ENCODE data around the gene PDZK1IP1.
"Not testable (repeated sequence)": the region's sequence is repeated elsewhere in the genome, so short reads cannot be mapped to it uniquely, and the experiment has no call there.

The PDZK1IP1 gene

DNA sequence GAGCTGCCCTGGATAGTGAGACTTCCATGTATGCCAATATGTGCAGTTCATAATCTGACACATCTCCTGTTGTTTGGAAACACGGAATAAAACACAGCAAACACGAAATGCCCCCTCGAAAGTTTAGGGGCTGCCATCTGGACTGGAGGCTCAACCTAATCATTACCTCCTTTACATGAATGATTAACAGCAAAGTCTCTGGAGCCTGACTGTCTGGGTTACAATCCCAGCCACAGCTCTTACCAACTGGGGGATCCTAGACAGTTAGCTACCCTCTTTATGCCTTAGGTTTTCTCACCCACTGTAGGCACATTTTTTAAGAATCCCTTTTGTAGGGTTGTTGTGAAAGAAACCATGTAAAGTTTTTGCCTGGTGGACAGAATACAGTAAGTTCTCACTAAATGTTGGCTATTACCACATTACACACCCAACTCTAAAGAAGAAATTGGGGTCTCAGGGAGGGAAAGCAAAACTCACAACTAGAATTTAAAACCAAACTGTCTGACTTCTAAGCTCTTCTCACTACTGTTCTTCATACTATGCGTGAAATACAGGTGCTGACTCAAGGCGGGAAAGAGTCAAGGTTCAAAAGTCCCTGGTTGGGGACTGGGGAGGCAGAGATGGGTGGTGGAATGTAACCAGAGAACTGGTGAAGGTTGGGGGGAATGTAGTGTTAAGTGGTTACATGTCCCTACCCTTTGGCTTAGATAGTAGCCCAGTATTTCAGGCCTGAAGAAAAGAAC is 28.4 kb downstream of the PDZK1IP1 start:
- H3K27ac ChIP-seq: no peak overlapping the region
- H3K27me3 ChIP-seq (ENCODE audit: insufficient read depth, low read depth): no peaks in the 10 kb centered on the region
- no peak overlapping the region for H3K4me3 ChIP-seq (IDR thresholded peaks at IDR 0.05; ENCODE audit: insufficient read depth, low read depth, low read length)
- H4K20me1 ChIP-seq (ENCODE audit: insufficient read depth): no peaks in the 10 kb centered on the region
- no peaks in the 10 kb centered on the region for H3K36me3 ChIP-seq (ENCODE audit: insufficient read depth)
- H2AFZ ChIP-seq (ENCODE audit: low read depth): no peak overlapping the region
- no peaks in the 10 kb centered on the region for H3K4me1 ChIP-seq (ENCODE audit: low read depth, poor library complexity, severe bottlenecking)
- TF ChIP-seq, protein P1, sequence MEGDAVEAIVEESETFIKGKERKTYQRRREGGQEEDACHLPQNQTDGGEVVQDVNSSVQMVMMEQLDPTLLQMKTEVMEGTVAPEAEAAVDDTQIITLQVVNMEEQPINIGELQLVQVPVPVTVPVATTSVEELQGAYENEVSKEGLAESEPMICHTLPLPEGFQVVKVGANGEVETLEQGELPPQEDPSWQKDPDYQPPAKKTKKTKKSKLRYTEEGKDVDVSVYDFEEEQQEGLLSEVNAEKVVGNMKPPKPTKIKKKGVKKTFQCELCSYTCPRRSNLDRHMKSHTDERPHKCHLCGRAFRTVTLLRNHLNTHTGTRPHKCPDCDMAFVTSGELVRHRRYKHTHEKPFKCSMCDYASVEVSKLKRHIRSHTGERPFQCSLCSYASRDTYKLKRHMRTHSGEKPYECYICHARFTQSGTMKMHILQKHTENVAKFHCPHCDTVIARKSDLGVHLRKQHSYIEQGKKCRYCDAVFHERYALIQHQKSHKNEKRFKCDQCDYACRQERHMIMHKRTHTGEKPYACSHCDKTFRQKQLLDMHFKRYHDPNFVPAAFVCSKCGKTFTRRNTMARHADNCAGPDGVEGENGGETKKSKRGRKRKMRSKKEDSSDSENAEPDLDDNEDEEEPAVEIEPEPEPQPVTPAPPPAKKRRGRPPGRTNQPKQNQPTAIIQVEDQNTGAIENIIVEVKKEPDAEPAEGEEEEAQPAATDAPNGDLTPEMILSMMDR (conservative IDR thresholded peaks at IDR 0.05; ENCODE audit: low read depth, low read length): no peak
- no peaks in the 10 kb centered on the region for H3K79me2 ChIP-seq (ENCODE audit: insufficient read depth, low read depth)
- H3K4me2 ChIP-seq: no peak overlapping the region
- no peak overlapping the region for H3K9ac ChIP-seq

DNA sequence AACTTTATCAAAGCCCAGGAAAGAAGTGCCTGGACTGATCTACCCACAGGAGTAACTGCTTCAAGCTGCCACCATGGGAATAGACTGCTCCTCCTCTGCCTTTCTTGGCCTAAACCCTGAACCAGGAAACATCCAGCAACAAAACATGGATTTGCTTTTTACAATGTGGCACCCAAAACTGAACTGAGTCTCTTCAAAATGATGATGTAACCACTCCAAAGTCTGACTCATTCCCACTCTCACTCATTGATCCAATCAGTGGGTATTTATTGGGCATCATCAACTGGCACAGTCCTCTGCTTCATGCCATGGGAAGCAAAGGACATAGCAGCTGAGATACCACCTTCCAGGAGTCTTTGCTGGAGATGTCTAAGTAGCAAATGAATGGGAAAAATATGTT is 29.1 kb downstream of the PDZK1IP1 start:
- no peaks in the 10 kb centered on the region for H3K36me3 ChIP-seq (ENCODE audit: insufficient read depth)
- H2AFZ ChIP-seq (ENCODE audit: low read depth): no peak overlapping the region
- no peak overlapping the region for H3K4me2 ChIP-seq
- no peaks in the 10 kb centered on the region for H3K27me3 ChIP-seq (ENCODE audit: insufficient read depth, low read depth)
- H3K4me3 ChIP-seq (IDR thresholded peaks at IDR 0.05; ENCODE audit: insufficient read depth, low read depth, low read length): no peak overlapping the region
- H3K79me2 ChIP-seq (ENCODE audit: insufficient read depth, low read depth): no peaks in the 10 kb centered on the region
- no peaks in the 10 kb centered on the region for H3K4me1 ChIP-seq (ENCODE audit: low read depth, poor library complexity, severe bottlenecking)
- H3K27ac ChIP-seq: no peak overlapping the region
- no peak overlapping the region for H3K9ac ChIP-seq
- no peaks in the 10 kb centered on the region for H4K20me1 ChIP-seq (ENCODE audit: insufficient read depth)
- TF ChIP-seq, protein P1 (conservative IDR thresholded peaks at IDR 0.05; ENCODE audit: low read depth, low read length): no peak

DNA sequence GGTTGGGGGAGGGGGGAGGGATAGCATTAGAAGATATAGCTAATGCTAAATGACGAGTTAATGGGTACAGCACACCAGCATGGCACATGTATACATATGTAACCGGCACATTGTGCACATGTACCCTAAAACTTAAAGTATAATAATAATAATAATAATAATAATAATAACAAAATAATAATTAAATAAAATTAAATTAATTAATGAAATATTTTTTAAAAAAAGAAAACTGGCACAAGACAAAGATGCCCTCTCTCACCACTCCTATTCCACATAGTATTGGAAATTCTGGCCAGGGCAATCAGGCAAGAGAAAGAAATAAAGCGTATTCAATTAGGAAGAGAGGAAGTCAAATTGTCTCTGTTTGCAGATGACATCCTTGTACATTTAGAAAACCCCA is 31.9 kb downstream of the PDZK1IP1 start:
- H3K4me1 ChIP-seq (ENCODE audit: low read depth, poor library complexity, severe bottlenecking); H3K4me2 ChIP-seq; H3K79me2 ChIP-seq (ENCODE audit: insufficient read depth, low read depth); H3K4me3 ChIP-seq (IDR thresholded peaks at IDR 0.05; ENCODE audit: insufficient read depth, low read depth, low read length); H4K20me1 ChIP-seq (ENCODE audit: insufficient read depth); H3K36me3 ChIP-seq (ENCODE audit: insufficient read depth); H3K27me3 ChIP-seq (ENCODE audit: insufficient read depth, low read depth); H3K9ac ChIP-seq; H2AFZ ChIP-seq (ENCODE audit: low read depth); H3K27ac ChIP-seq: not testable (repeated sequence)

DNA sequence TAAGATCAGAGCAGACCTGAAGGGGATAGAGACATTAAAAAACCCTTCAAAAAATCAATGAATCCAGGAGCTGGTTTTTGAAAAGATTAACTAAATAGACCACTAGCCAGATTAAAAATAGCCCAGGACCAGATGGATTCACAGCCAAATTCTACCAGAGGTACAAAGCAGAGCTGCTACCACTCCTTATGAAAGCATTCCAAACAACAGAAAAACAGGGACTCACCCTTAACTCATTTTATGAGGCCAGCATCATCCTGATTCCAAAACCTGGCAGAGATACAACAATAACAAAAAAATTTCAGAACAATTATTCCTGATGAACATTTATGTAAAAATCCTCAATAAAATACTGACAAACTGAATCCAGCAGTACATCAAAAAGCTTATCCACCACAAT is 33.4 kb downstream of the PDZK1IP1 start:
- not testable (repeated sequence) for H3K27me3 ChIP-seq (ENCODE audit: insufficient read depth, low read depth); H3K36me3 ChIP-seq (ENCODE audit: insufficient read depth); H3K4me3 ChIP-seq (IDR thresholded peaks at IDR 0.05; ENCODE audit: insufficient read depth, low read depth, low read length); H4K20me1 ChIP-seq (ENCODE audit: insufficient read depth); H3K79me2 ChIP-seq (ENCODE audit: insufficient read depth, low read depth); H3K9ac ChIP-seq; H2AFZ ChIP-seq (ENCODE audit: low read depth); H3K4me1 ChIP-seq (ENCODE audit: low read depth, poor library complexity, severe bottlenecking); H3K27ac ChIP-seq; H3K4me2 ChIP-seq

DNA sequence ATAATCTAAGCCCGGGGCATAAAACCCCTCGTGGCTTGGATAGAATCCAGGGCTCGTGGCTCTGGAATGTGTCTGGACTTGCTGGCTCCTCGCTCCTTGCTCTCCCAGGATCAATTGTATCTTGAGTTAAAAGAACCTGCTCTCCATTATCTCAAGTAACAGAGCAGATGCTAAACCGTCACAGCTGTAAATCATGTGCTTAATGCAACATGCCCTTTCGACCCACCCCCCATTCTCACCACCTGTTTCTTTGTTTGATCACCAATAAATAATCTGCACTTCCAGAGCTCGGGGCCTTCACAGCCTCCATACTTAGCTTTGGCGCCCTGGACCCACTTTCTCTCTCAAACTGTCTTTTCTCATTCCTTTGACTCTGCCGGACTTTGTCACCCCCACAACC is 40.7 kb downstream of the PDZK1IP1 start:
- H3K4me1 ChIP-seq (ENCODE audit: low read depth, poor library complexity, severe bottlenecking); H3K9ac ChIP-seq; H3K36me3 ChIP-seq (ENCODE audit: insufficient read depth); H3K27ac ChIP-seq; H3K27me3 ChIP-seq (ENCODE audit: insufficient read depth, low read depth); H3K79me2 ChIP-seq (ENCODE audit: insufficient read depth, low read depth); H3K4me3 ChIP-seq (IDR thresholded peaks at IDR 0.05; ENCODE audit: insufficient read depth, low read depth, low read length); H2AFZ ChIP-seq (ENCODE audit: low read depth); H4K20me1 ChIP-seq (ENCODE audit: insufficient read depth); H3K4me2 ChIP-seq: not testable (repeated sequence)

DNA sequence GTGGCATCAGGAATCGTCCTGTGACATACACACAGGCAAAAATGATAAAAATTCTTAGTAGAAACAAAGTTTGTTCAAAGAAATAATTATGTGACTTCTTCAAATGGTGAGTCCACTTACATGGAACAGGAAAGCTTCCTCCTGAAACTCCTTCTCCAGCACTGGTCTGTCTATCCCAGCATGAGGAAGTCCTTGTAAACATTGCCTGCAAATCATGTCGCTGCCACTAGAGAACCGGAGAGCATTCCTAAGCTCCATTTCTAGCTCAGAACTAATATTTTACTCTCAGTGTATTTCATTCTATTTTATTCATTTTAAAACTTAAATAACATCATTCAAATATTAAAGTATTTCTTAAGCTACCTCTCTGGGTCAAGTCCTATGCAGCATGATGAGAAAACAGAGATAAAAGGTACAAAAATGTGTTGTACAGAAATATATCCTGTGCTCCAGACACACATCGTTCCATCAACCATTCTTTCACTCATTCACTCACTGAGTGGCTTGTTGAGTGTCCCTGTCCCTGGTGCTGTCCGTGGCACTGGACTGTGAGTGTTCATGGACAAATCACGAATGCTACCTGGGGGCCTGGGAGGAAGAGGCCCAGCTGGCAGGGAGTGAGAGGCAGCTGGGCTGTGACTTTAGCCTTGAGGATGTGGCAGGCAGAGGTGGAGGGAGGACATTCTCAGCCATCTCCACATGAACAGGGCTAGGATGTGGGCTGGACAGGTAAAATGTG is 42.6 kb downstream of the PDZK1IP1 start:
- Histone ChIP-seq H3K4me1 (ENCODE audit: low read depth, poor library complexity, severe bottlenecking) (no peaks in the 10 kb centered on the region), H3K27ac (no peak overlapping the region), H2AFZ (ENCODE audit: low read depth) (no peak overlapping the region), H3K36me3 (ENCODE audit: insufficient read depth) (no peaks in the 10 kb centered on the region), H3K4me2 (no peak overlapping the region), H3K79me2 (ENCODE audit: insufficient read depth, low read depth) (no peaks in the 10 kb centered on the region), H3K27me3 (ENCODE audit: insufficient read depth, low read depth) (no peaks in the 10 kb centered on the region), H3K9ac (no peak overlapping the region), H3K4me3 (IDR thresholded peaks at IDR 0.05; ENCODE audit: insufficient read depth, low read depth, low read length) (no peak overlapping the region), H4K20me1 (ENCODE audit: insufficient read depth) (no peaks in the 10 kb centered on the region)
- TF ChIP-seq, protein P1 (conservative IDR thresholded peaks at IDR 0.05; ENCODE audit: low read depth, low read length): no peak

DNA sequence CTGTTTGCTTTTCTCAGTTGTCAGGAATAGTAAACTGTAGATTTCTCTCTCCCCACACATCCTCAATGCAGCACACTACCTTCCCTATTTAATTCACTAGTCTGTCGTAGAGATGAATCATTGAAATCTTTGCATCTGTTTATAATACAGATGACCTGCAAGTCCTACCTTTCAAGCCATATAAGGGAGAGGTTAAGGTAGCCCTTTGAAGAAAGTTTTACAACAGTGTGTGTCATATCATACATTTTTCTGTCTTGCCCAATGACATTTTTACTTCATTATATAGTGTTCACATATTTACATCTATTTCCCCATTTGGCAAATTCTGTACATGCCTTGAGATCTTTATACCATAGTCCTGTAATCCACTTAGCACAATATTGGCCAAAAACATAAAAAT is 43.3 kb downstream of the PDZK1IP1 start:
- not testable (repeated sequence) for H3K4me2 ChIP-seq; H3K27ac ChIP-seq; H4K20me1 ChIP-seq (ENCODE audit: insufficient read depth); H3K9ac ChIP-seq; H2AFZ ChIP-seq (ENCODE audit: low read depth); H3K27me3 ChIP-seq (ENCODE audit: insufficient read depth, low read depth); H3K36me3 ChIP-seq (ENCODE audit: insufficient read depth); H3K4me3 ChIP-seq (IDR thresholded peaks at IDR 0.05; ENCODE audit: insufficient read depth, low read depth, low read length); H3K4me1 ChIP-seq (ENCODE audit: low read depth, poor library complexity, severe bottlenecking); H3K79me2 ChIP-seq (ENCODE audit: insufficient read depth, low read depth)

DNA sequence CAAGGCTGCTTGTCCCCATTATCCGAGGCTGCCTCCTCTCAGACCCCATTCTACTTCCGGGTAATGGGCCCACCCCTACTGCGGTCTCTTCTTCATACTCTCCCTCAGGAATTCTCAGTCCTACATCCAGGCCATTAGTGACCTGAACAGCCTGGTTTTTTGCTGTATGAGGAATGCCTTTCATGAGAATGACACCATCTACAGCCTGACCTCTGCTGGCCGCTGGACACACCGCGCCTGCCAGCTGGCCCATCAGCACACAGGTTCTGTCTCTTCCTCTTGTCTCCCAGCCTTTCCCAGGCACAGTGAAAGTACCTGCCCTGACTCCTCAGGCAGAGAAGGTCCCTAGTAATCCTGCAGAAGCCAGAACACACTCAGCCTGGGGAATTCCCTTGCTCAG is 46.2 kb downstream of the PDZK1IP1 start:
- not testable (repeated sequence) for H3K79me2 ChIP-seq (ENCODE audit: insufficient read depth, low read depth); H4K20me1 ChIP-seq (ENCODE audit: insufficient read depth); H3K27me3 ChIP-seq (ENCODE audit: insufficient read depth, low read depth); H3K36me3 ChIP-seq (ENCODE audit: insufficient read depth); H3K4me2 ChIP-seq; H3K27ac ChIP-seq; H3K4me1 ChIP-seq (ENCODE audit: low read depth, poor library complexity, severe bottlenecking); H3K9ac ChIP-seq; H3K4me3 ChIP-seq (IDR thresholded peaks at IDR 0.05; ENCODE audit: insufficient read depth, low read depth, low read length); H2AFZ ChIP-seq (ENCODE audit: low read depth)

Data from KMS-11 (cell line).